ENCODE data around the gene OR10H1.

OR10H1 gene

GRCh38 chr19:15862444-15862843, 47.0 kb upstream of the OR10H1 start:
- TF ChIP-seq CTCF (IDR thresholded peaks at IDR 0.05; ENCODE audit: insufficient read depth, low read length) (no peak), GABPA (IDR thresholded peaks at IDR 0.05; ENCODE audit: low read depth) (no peak), SPI1 (IDR thresholded peaks at IDR 0.05; ENCODE audit: borderline replicate concordance, low read depth) (no peak), POLR2AphosphoS5 (IDR thresholded peaks at IDR 0.05; ENCODE audit: low read depth) (no peak)
- TF ChIP-seq, protein P1, sequence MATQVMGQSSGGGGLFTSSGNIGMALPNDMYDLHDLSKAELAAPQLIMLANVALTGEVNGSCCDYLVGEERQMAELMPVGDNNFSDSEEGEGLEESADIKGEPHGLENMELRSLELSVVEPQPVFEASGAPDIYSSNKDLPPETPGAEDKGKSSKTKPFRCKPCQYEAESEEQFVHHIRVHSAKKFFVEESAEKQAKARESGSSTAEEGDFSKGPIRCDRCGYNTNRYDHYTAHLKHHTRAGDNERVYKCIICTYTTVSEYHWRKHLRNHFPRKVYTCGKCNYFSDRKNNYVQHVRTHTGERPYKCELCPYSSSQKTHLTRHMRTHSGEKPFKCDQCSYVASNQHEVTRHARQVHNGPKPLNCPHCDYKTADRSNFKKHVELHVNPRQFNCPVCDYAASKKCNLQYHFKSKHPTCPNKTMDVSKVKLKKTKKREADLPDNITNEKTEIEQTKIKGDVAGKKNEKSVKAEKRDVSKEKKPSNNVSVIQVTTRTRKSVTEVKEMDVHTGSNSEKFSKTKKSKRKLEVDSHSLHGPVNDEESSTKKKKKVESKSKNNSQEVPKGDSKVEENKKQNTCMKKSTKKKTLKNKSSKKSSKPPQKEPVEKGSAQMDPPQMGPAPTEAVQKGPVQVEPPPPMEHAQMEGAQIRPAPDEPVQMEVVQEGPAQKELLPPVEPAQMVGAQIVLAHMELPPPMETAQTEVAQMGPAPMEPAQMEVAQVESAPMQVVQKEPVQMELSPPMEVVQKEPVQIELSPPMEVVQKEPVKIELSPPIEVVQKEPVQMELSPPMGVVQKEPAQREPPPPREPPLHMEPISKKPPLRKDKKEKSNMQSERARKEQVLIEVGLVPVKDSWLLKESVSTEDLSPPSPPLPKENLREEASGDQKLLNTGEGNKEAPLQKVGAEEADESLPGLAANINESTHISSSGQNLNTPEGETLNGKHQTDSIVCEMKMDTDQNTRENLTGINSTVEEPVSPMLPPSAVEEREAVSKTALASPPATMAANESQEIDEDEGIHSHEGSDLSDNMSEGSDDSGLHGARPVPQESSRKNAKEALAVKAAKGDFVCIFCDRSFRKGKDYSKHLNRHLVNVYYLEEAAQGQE (IDR thresholded peaks at IDR 0.05; ENCODE audit: insufficient replicate concordance, low read depth): no peak
- no peak overlapping the region for H3K27ac ChIP-seq (replicated peaks)
- no peak overlapping the region for H3K4me3 ChIP-seq (replicated peaks; ENCODE audit: insufficient read depth, low read length)
- no peaks in the 10 kb centered on the region for H3K27me3 ChIP-seq (ENCODE audit: insufficient read depth, poor library complexity, severe bottlenecking)
- no peak for DNase-seq (ENCODE audit: low read depth in 1 of 2, low spot score in 1 of 2)

DNA sequence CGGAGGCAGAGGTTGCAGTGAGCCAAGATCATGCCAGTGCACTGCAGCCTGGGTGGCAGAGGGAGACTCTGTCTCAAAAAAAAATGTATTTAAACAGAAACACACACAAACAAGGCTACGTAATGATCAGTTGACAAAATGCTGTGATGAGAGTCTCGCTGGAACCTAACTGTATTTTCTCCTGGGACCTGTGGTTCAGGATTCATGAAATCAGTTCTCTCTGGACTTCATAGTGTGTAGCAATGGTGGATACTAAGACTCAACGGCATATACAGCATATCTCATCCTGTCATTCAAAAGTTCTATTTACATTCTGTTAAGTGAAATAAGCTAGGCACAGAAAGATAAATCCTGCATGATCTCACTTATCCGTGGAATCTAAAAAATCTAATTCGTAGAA, 45.1 kb upstream of the OR10H1 start:
- Histone ChIP-seq H3K27ac (replicated peaks) (no peak overlapping the region), H3K27me3 (ENCODE audit: insufficient read depth, poor library complexity, severe bottlenecking) (no peaks in the 10 kb centered on the region), H3K4me3 (replicated peaks; ENCODE audit: insufficient read depth, low read length) (no peak overlapping the region)
- no peak for DNase-seq (ENCODE audit: low read depth in 1 of 2, low spot score in 1 of 2)
- TF ChIP-seq CTCF (IDR thresholded peaks at IDR 0.05; ENCODE audit: insufficient read depth, low read length) (no peak), SPI1 (IDR thresholded peaks at IDR 0.05; ENCODE audit: borderline replicate concordance, low read depth) (no peak)
- TF ChIP-seq, protein P1 (IDR thresholded peaks at IDR 0.05; ENCODE audit: insufficient replicate concordance, low read depth): no peak

DNA sequence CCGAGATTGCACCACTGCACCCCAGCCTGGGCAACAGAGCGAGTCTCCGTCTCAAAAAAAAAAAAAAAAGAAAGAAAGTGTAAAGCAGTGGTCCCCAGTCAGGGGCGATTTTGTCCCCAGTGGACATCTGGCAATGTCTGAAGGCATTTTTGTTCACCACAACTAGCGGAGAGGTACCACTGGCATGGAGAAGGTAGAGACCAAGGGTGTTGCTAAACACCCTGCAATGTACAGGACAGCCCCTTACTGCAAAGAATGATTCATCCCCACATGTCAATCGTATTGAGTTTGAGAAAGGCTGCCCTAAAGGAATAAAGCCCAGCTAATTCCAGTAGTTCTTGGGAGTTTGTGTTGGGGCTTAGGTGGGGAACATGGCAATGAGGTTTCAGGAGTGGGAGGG, 43.7 kb upstream of the OR10H1 start:
- H3K27me3 ChIP-seq (ENCODE audit: insufficient read depth, poor library complexity, severe bottlenecking): no peaks in the 10 kb centered on the region
- no peak overlapping the region for H3K27ac ChIP-seq (replicated peaks)
- no peak for DNase-seq (ENCODE audit: low read depth in 1 of 2, low spot score in 1 of 2)
- H3K4me3 ChIP-seq (replicated peaks; ENCODE audit: insufficient read depth, low read length): no peak overlapping the region
- TF ChIP-seq POLR2AphosphoS5 (IDR thresholded peaks at IDR 0.05; ENCODE audit: low read depth): no peak
- no peak for TF ChIP-seq SPI1 (IDR thresholded peaks at IDR 0.05; ENCODE audit: borderline replicate concordance, low read depth)
- TF ChIP-seq, protein P1 (IDR thresholded peaks at IDR 0.05; ENCODE audit: insufficient replicate concordance, low read depth): no peak
- TF ChIP-seq GABPA (IDR thresholded peaks at IDR 0.05; ENCODE audit: low read depth): no peak
- no peak for TF ChIP-seq CTCF (IDR thresholded peaks at IDR 0.05; ENCODE audit: insufficient read depth, low read length)

Measured in HL-60 (cell line).